HCT116 (cell line): ENCODE data around the gene NDUFA7. TPM values are rescaled to one million over a fixed set of nuclear protein-coding genes. Genes with fewer than 3 reads are reported as not detected.

Experiments used
- ATAC-seq: fragments of 200-7000 bp; cut with Tn5 transposase; 2 replicates; pipeline ENCODE4 v1.9.1; 2020; ENCODE audit warnings: mild to moderate bottlenecking, moderate library complexity
- BruUV-seq: library from RNA; stranded (reverse); fragments of 400-500 nt; replicated peaks from 2 replicates; lab custom pipeline; 2021; lab: Mats Ljungman, UMichigan
- CTCF ChIA-PET: fragments of 300-600 bp; sonication (Branson Sonifier 250); formaldehyde crosslinking; loops from one replicate; lab custom pipeline; 2021; ENCODE audit warnings: antibody characterized with exemption; lab: Charles Lee
- POLR2A ChIA-PET: fragments of 300-600, 350-600 bp; sonication (Branson Sonifier 250); formaldehyde crosslinking; loops from one replicate; lab custom pipeline; 2021; ENCODE audit warnings: antibody characterized with exemption; lab: Charles Lee
- RAD21 ChIA-PET, 2 experiments: fragments of 300-600 bp; sonication (Branson Sonifier 250); formaldehyde crosslinking; loops; one replicate each; lab custom pipeline; 2023; ENCODE audit warnings: low total read pairs in 2 of 2; ENCODE audit not compliant: uncharacterized antibody in 2 of 2, unreplicated experiment in 2 of 2, low non-redundant PET in 1 of 2; lab: Charles Lee
- DNase-seq: peaks from one replicate; pipeline ENCODE4 v3.0.0-alpha.2; 2010; ENCODE audit warnings: low read depth, low spot score
- H2AFZ ChIP-seq: fragments of 200-600 bp; shearing (Covaris generic), sonication (generic); 2 replicates; pipeline ENCODE4 v1.6.1; 2017; ENCODE audit warnings: low read depth, mixed run types, mixed read lengths, antibody characterized with exemption, low read length; ENCODE audit not compliant: poor library complexity, severe bottlenecking
- H3K27ac ChIP-seq: 2 replicates; pipeline ENCODE4 v1.5.1; 2012; ENCODE audit warnings: low read depth, low read length
- H3K27me3 ChIP-seq: fragments of 200-600 bp; sonication (generic); 2 replicates; pipeline ENCODE4 v1.6.1; 2016; ENCODE audit warnings: mixed run types, low read length, mixed read lengths; ENCODE audit not compliant: insufficient read depth
- H3K36me3 ChIP-seq, 2 experiments: fragments of 200-500 bp in 1 of 2; fragments of 200-600 bp in 1 of 2; sonication (Bioruptor generic) in 1 of 2; sonication (generic) in 1 of 2; 2 replicates each; pipeline versions ENCODE4 v1.5.1 to v1.6.1; 2014 to 2016; ENCODE audit warnings: low read length in 2 of 2, inconsistent platforms in 1 of 2, mixed read lengths in 1 of 2, mixed run types in 1 of 2; ENCODE audit not compliant: insufficient read depth in 2 of 2, control insufficient read depth in 1 of 2
- H3K4me1 ChIP-seq, 2 experiments: fragments of 200-600 bp in 1 of 2; sonication (generic) in 1 of 2; 2 replicates each; pipeline versions ENCODE4 v1.5.1 to v1.6.1; 2012 to 2017; ENCODE audit warnings: low read length in 2 of 2, inconsistent platforms in 1 of 2, mild to moderate bottlenecking in 1 of 2, mixed read lengths in 1 of 2, mixed run types in 1 of 2, moderate library complexity in 1 of 2; ENCODE audit not compliant: insufficient read depth in 2 of 2, control insufficient read depth in 1 of 2
- H3K4me2 ChIP-seq: fragments of 200-600 bp; sonication (generic); 2 replicates; pipeline ENCODE4 v1.6.1; 2017; ENCODE audit warnings: mixed run types, low read length, mixed read lengths
- H3K4me3 ChIP-seq, 2 experiments: fragments of 200-600 bp in 1 of 2; sonication (generic) in 1 of 2; replicated peaks in 1 of 2; 2 replicates each; pipeline ENCODE4 v1.5.1; 2011 to 2016; ENCODE audit warnings: low read length in 2 of 2, control low read depth in 1 of 2, low read depth in 1 of 2, mild to moderate bottlenecking in 1 of 2, mixed read lengths in 1 of 2, mixed run types in 1 of 2
- H3K79me2 ChIP-seq: fragments of 200-600 bp; sonication (generic); 2 replicates; pipeline ENCODE4 v1.6.1; 2017; ENCODE audit warnings: mild to moderate bottlenecking, mixed run types, low read length, moderate library complexity, mixed read lengths; ENCODE audit not compliant: insufficient read depth
- H3K9ac ChIP-seq: fragments of 200-600 bp; sonication (generic); 2 replicates; pipeline ENCODE4 v1.6.1; 2016; ENCODE audit warnings: low read length, mixed read lengths
- H3K9me2 ChIP-seq: fragments of 200-600 bp; sonication (generic), shearing (Covaris generic); 2 replicates; pipeline ENCODE4 v1.6.1; 2017; ENCODE audit warnings: mixed run types, mild to moderate bottlenecking, moderate library complexity; ENCODE audit not compliant: insufficient read depth
- H3K9me3 ChIP-seq, 2 experiments: fragments of 200-500 bp in 1 of 2; fragments of 200-600 bp in 1 of 2; sonication (Bioruptor generic) in 1 of 2; sonication (generic) in 1 of 2; 2 replicates each; pipeline ENCODE4 v1.6.1; 2014 to 2017; ENCODE audit warnings: low read length in 2 of 2, mixed read lengths in 2 of 2, inconsistent platforms in 1 of 2, low read depth in 1 of 2, mild to moderate bottlenecking in 1 of 2, mixed run types in 1 of 2, moderate library complexity in 1 of 2; ENCODE audit not compliant: control insufficient read depth in 1 of 2, insufficient read depth in 1 of 2
- H4K20me1 ChIP-seq: fragments of 200-600 bp; sonication (generic), shearing (Covaris generic); 2 replicates; pipeline ENCODE4 v1.6.1; 2017; ENCODE audit warnings: mixed run types, mild to moderate bottlenecking, moderate library complexity; ENCODE audit not compliant: insufficient read depth
- CBX3 ChIP-seq: IDR thresholded peaks from 2 replicates; pipeline ENCODE4 v1.6.1; 2012; ENCODE audit warnings: low read depth
- CEBPB ChIP-seq: IDR thresholded peaks from 2 replicates; pipeline ENCODE4 v1.6.1; 2012; ENCODE audit warnings: low read depth
- EGR1 ChIP-seq: IDR thresholded peaks from 2 replicates; pipeline ENCODE4 v1.6.1; 2012; ENCODE audit warnings: low read depth
- ELF1 ChIP-seq: IDR thresholded peaks from 2 replicates; pipeline ENCODE4 v1.6.1; 2012; ENCODE audit warnings: low read depth, borderline replicate concordance
- POLR2A ChIP-seq: IDR thresholded peaks from 2 replicates; pipeline ENCODE4 v1.7.0; 2011; ENCODE audit warnings: borderline replicate concordance; ENCODE audit not compliant: insufficient read depth, insufficient read length; ENCODE audit errors: extremely low read depth
- POLR2AphosphoS5 ChIP-seq: IDR thresholded peaks from 2 replicates; pipeline ENCODE4 v1.6.1; 2011; ENCODE audit warnings: mild to moderate bottlenecking, low read depth, low read length, moderate library complexity
- RAD21 ChIP-seq: IDR thresholded peaks from 2 replicates; pipeline ENCODE4 v1.6.1; 2012; ENCODE audit warnings: low read depth, mild to moderate bottlenecking
- SIN3A ChIP-seq: IDR thresholded peaks from 2 replicates; pipeline ENCODE4 v1.6.1; 2012; ENCODE audit warnings: low read depth
- SP1 ChIP-seq: IDR thresholded peaks from 2 replicates; pipeline ENCODE4 v1.6.1; 2012; ENCODE audit warnings: low read depth
- SRF ChIP-seq: IDR thresholded peaks from 2 replicates; pipeline ENCODE4 v1.6.1; 2012; ENCODE audit warnings: low read depth
- YY1 ChIP-seq: IDR thresholded peaks from 2 replicates; pipeline ENCODE4 v1.6.1; 2011; ENCODE audit warnings: low read length, low read depth, moderate library complexity, mild to moderate bottlenecking; ENCODE audit not compliant: insufficient replicate concordance; ENCODE audit errors: extremely low read depth
- ZNF274 ChIP-seq: fragments of 200-500 bp; sonication (Bioruptor generic); IDR thresholded peaks from 2 replicates; pipeline ENCODE4 v1.6.1; 2014; ENCODE audit warnings: mild to moderate bottlenecking, low read depth, low read length, inconsistent platforms
- intact Hi-C: fragments of 100-400 bp; cut with micrococcal nuclease; formaldehyde crosslinking; loops from 2 replicates; pipeline ENCODE4 v1.10.0; 2022
- total RNA-seq: library from RNA; stranded (reverse); gene quantifications from one replicate; pipeline ENCODE4 v1.2.1, GENCODE V29; 2021; ENCODE audit not compliant: unreplicated experiment
- TF ChIP-seq, protein P1 (sequence below): IDR thresholded peaks from 2 replicates; pipeline ENCODE4 v1.6.1; 2011; ENCODE audit warnings: mild to moderate bottlenecking, low read length, moderate library complexity; ENCODE audit not compliant: insufficient replicate concordance; ENCODE audit errors: extremely low read depth
- TF ChIP-seq, protein P2 (sequence below): IDR thresholded peaks from 2 replicates; pipeline ENCODE4 v1.6.1; 2012
- TF ChIP-seq, protein P3 (sequence below), 3 experiments: fragments of 200-600 bp in 1 of 3; sonication (generic) in 1 of 3; IDR thresholded peaks in 2 of 3; conservative IDR thresholded peaks in 1 of 3; 2 replicates each; pipeline ENCODE4 v1.5.1; 2012 to 2017; ENCODE audit warnings: low read depth in 2 of 3, low read length in 2 of 3, antibody characterized with exemption in 1 of 3, borderline replicate concordance in 1 of 3, control low read depth in 1 of 3, mild to moderate bottlenecking in 1 of 3, mixed read lengths in 1 of 3, mixed run types in 1 of 3, moderate library complexity in 1 of 3; ENCODE audit not compliant: insufficient read depth in 1 of 3
- TF ChIP-seq, protein P4 (sequence below): IDR thresholded peaks from 2 replicates; pipeline ENCODE4 v1.6.1; 2012

NDUFA7 gene
- total RNA-seq, 1 experiment from 2014 or later: 86.9 TPM

DNA sequence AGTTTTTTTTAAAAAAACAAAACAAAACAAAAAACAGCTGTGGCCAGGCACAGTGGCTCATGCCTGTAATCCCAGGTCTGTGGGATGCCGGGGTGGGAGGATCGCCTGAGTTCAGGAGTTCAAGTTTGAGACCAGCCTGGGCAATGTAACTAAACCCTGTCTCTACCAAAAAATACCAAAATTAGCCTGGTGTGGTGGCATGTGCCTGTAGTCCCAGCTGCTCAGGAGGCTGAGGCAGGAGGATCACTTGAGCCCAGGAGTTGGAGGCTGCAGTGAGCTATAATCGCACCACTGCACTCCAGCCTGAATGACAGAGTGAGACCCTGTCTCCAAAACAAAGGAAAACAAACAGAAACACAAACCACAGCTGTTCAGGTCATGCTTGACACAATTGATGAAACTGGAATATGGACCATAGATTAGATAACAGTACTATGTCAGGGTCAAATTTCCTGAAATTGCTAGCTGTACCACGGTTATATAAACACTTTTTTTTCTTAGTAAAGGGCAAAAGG is 35.9 kb upstream of the NDUFA7 start:
- no peak for ATAC-seq
- ChIA-PET CTCF (interaction anchor here (1.7 kb wide), 1 partner anchor 149 kb away, joined by 6 read pairs; no protein-coding TSS in a partner anchor), POLR2A (interaction anchor here (1.2 kb wide), 1 partner anchor 157 kb away, joined by 3 read pairs; the partner anchor contains the start of gene ZNF414), RAD21 (no interaction called here)
- intact Hi-C loops: loop anchor here (10.0 kb wide), 1 partner anchor 88 kb away; the partner anchor contains the start of gene HNRNPM
- Histone ChIP-seq H3K9me3 (no peaks in the 10 kb centered on the region), H3K27me3 (no peaks in the 10 kb centered on the region), H3K4me1 (peaks cover 41 to 73% of the 10 kb centered on the region in 2 experiments), H3K27ac (no peak overlapping the region), H2AFZ (no peak overlapping the region), H3K4me3 (no peak overlapping the region), H3K4me2 (no peak overlapping the region), H3K79me2 (no peaks in the 10 kb centered on the region), H3K9ac (no peak overlapping the region), H3K9me2 (no peaks in the 10 kb centered on the region), H4K20me1 (no peaks in the 10 kb centered on the region), H3K36me3 (no peaks in the 10 kb centered on the region)
- BruUV-seq: no TSS peak
- TF ChIP-seq SIN3A (no peak), CEBPB (no peak), ZNF274 (no peak), POLR2A (no peak), SRF (no peak), ELF1 (no peak), EGR1 (no peak), YY1 (no peak), SP1 (no peak), POLR2AphosphoS5 (no peak), CBX3 (no peak), RAD21 (no peak)
- TF ChIP-seq, protein P1, sequence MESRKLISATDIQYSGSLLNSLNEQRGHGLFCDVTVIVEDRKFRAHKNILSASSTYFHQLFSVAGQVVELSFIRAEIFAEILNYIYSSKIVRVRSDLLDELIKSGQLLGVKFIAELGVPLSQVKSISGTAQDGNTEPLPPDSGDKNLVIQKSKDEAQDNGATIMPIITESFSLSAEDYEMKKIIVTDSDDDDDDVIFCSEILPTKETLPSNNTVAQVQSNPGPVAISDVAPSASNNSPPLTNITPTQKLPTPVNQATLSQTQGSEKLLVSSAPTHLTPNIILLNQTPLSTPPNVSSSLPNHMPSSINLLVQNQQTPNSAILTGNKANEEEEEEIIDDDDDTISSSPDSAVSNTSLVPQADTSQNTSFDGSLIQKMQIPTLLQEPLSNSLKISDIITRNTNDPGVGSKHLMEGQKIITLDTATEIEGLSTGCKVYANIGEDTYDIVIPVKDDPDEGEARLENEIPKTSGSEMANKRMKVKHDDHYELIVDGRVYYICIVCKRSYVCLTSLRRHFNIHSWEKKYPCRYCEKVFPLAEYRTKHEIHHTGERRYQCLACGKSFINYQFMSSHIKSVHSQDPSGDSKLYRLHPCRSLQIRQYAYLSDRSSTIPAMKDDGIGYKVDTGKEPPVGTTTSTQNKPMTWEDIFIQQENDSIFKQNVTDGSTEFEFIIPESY: no peak
- TF ChIP-seq, protein P2, sequence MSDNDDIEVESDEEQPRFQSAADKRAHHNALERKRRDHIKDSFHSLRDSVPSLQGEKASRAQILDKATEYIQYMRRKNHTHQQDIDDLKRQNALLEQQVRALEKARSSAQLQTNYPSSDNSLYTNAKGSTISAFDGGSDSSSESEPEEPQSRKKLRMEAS: no peak
- TF ChIP-seq, protein P3, sequence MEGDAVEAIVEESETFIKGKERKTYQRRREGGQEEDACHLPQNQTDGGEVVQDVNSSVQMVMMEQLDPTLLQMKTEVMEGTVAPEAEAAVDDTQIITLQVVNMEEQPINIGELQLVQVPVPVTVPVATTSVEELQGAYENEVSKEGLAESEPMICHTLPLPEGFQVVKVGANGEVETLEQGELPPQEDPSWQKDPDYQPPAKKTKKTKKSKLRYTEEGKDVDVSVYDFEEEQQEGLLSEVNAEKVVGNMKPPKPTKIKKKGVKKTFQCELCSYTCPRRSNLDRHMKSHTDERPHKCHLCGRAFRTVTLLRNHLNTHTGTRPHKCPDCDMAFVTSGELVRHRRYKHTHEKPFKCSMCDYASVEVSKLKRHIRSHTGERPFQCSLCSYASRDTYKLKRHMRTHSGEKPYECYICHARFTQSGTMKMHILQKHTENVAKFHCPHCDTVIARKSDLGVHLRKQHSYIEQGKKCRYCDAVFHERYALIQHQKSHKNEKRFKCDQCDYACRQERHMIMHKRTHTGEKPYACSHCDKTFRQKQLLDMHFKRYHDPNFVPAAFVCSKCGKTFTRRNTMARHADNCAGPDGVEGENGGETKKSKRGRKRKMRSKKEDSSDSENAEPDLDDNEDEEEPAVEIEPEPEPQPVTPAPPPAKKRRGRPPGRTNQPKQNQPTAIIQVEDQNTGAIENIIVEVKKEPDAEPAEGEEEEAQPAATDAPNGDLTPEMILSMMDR (IDR thresholded peaks at IDR 0.05 in 2 of 3, conservative IDR thresholded peaks at IDR 0.05 in 1 of 3; ENCODE audit: borderline replicate concordance in 1 of 3, insufficient read depth in 1 of 3, low read depth in 2 of 3, low read length in 2 of 3): no peak
- TF ChIP-seq, protein P4, sequence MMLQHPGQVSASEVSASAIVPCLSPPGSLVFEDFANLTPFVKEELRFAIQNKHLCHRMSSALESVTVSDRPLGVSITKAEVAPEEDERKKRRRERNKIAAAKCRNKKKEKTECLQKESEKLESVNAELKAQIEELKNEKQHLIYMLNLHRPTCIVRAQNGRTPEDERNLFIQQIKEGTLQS: no peak
- no peak for DNase-seq
